DMS 273 (cell line): ENCODE results near the gene TTC36.
"Not testable (repeated sequence)": the region's sequence is repeated elsewhere in the genome, so short reads cannot be mapped to it uniquely, and the experiment has no call there.

Experiments
- DNase-seq: peaks from one replicate; lab custom pipeline; 2025; ENCODE audit not compliant: unreplicated experiment; lab: John Stamatoyannopoulos, UW

The TTC36 gene

GRCh38 chr11:118527109-118527508, at the start of gene TTC36:
TSS of gene TTC36 (plus strand) at chr11:118527474. CDS start at chr11:118527495, 21 bp downstream.
- no peak for DNase-seq

GRCh38 chr11:118481238-118481637, 46.0 kb upstream of the TTC36 start:
- not testable (repeated sequence) for DNase-seq

- DNase-seq, result no peak
Measured at GRCh38 chr11:118484405-118484804, 42.9 kb upstream of the TTC36 start.

- no peak for DNase-seq
Measured at GRCh38 chr11:118485273-118485672, 42.0 kb upstream of the TTC36 start.

GRCh38 chr11:118488480-118489109, 38.7 kb upstream of the TTC36 start:
- DNase-seq, result peak; percentile 65

GRCh38 chr11:118491041-118491440, 36.2 kb upstream of the TTC36 start:
- no peak for DNase-seq

- DNase-seq, result no peak
Measured at GRCh38 chr11:118497831-118498230, 29.4 kb upstream of the TTC36 start.

- DNase-seq, result no peak
Measured at GRCh38 chr11:118503216-118503615, 24.1 kb upstream of the TTC36 start.

- DNase-seq, result no peak
Measured at GRCh38 chr11:118511601-118512000, 15.7 kb upstream of the TTC36 start.

- DNase-seq, result no peak
Measured at GRCh38 chr11:118514103-118514502, 13.2 kb upstream of the TTC36 start.

- no peak for DNase-seq
Measured at GRCh38 chr11:118519549-118519948, 7.7 kb upstream of the TTC36 start.

- DNase-seq, result peak; percentile 18
Measured at GRCh38 chr11:118521892-118522311, 5.4 kb upstream of the TTC36 start.

GRCh38 chr11:118522571-118523072, 4.7 kb upstream of the TTC36 start:
- DNase-seq, result peak; percentile 58

- DNase-seq, result no peak
Measured at GRCh38 chr11:118524356-118524755, 2.9 kb upstream of the TTC36 start.

GRCh38 chr11:118524757-118525470, 2.4 kb upstream of the TTC36 start:
- no peak for DNase-seq

GRCh38 chr11:118526688-118527087, 586 bp upstream of the TTC36 start:
- DNase-seq, result no peak

GRCh38 chr11:118528511-118528910, 1.2 kb downstream of the TTC36 start:
- DNase-seq, result no peak

- peak; percentile 15 for DNase-seq
Measured at GRCh38 chr11:118529584-118530175, 2.4 kb downstream of the TTC36 start.

GRCh38 chr11:118530180-118530682, 3.0 kb downstream of the TTC36 start:
- DNase-seq, result peak; percentile 44

- DNase-seq, result peak; percentile 79
Measured at GRCh38 chr11:118530683-118531596, 3.7 kb downstream of the TTC36 start, which contains the start of gene TMEM25. TSS of gene TMEM25 (plus strand) at chr11:118531192. CDS start at chr11:118531802, 610 bp downstream.
